Lung (tissue), 12 donors: Measurements from ENCODE around the gene HES3. TPM values are rescaled to one million over a fixed set of nuclear protein-coding genes. Genes with fewer than 3 reads are reported as not detected.

Experiments
- ATAC-seq: fragments of 200-7000 bp; cut with Tn5 transposase; one replicate; pipeline ENCODE4 v1.9.1; 2020; ENCODE audit warnings: moderate number of reproducible peaks; ENCODE audit not compliant: insufficient read depth, low FRiP score
- DNase-seq, 3 donors: peaks; one replicate each; pipeline ENCODE4 v3.0.0-alpha.2; 2013 to 2017
- H3K27ac ChIP-seq, 2 donors: one replicate each; pipeline ENCODE4 v1.5.1; 2013; ENCODE audit warnings: mild to moderate bottlenecking in 2 of 2, moderate library complexity in 2 of 2, control low read depth in 1 of 2, inconsistent platforms in 1 of 2, low read depth in 1 of 2, low read length in 1 of 2
- H3K27me3 ChIP-seq, 3 donors: one replicate each; pipeline ENCODE4 v1.5.1; 2013; ENCODE audit warnings: low read length in 2 of 3; ENCODE audit not compliant: control insufficient read depth in 3 of 3, insufficient read depth in 3 of 3
- H3K36me3 ChIP-seq, 4 donors: one replicate each; pipeline ENCODE4 v1.5.1; 2013; ENCODE audit warnings: low read length in 4 of 4, mild to moderate bottlenecking in 1 of 4, moderate library complexity in 1 of 4; ENCODE audit not compliant: control insufficient read depth in 4 of 4, insufficient read depth in 4 of 4
- H3K4me1 ChIP-seq, 5 donors: one replicate each; pipeline ENCODE4 v1.5.1; 2013; ENCODE audit warnings: low read length in 5 of 5, mild to moderate bottlenecking in 2 of 5, moderate library complexity in 1 of 5; ENCODE audit not compliant: control insufficient read depth in 5 of 5, insufficient read depth in 5 of 5
- H3K4me3 ChIP-seq: one replicate; pipeline ENCODE4 v1.5.1; 2013; ENCODE audit warnings: mild to moderate bottlenecking, control low read depth, moderate library complexity
- H3K9ac ChIP-seq, 2 donors: one replicate each; pipeline ENCODE4 v1.5.1; 2013; ENCODE audit warnings: low read length in 2 of 2, control low read depth in 1 of 2; ENCODE audit not compliant: insufficient read depth in 1 of 2
- H3K9me3 ChIP-seq, 4 donors: one replicate each; pipeline ENCODE4 v1.5.1; 2013; ENCODE audit warnings: low read length in 3 of 4, mild to moderate bottlenecking in 1 of 4, moderate library complexity in 1 of 4; ENCODE audit not compliant: control insufficient read depth in 4 of 4, insufficient read depth in 3 of 4
- CTCF ChIP-seq: IDR thresholded peaks from 2 replicates; pipeline ENCODE4 v1.5.1; 2012; ENCODE audit warnings: mild to moderate bottlenecking; ENCODE audit errors: control extremely low read depth, extremely low read depth
- WGBS, 2 donors: extraction: QIAGEN DNeasy Blood & Tissue Kit; methylation state at CpG; one replicate each; pipeline ENCODE4 v1.1.7; 2013; 5-methylcytosine and 5-hydroxymethylcytosine counted together
- polyA plus RNA-seq, 2 donors: library from polyadenylated mRNA; stranded (reverse); fragments of 200-250 nt; gene quantifications; one replicate each; pipeline ENCODE4 v1.2.1, GENCODE V29; 2013
- total RNA-seq, 2 donors: library from RNA; depleted of rRNA in 1 of 2; stranded (reverse); fragments of >200 nt in 1 of 2; gene quantifications; one replicate each; pipeline ENCODE4 v1.2.1, GENCODE V29; 2014 to 2021
- donor health status: control.
- donor health status: control.
- donor health status: Bipolar disorder and iron deficiency.
- donor health status: healthy.
- donor health status: DM: yes; HTN: yes; CAD: no.

The HES3 gene
- total and polyA plus RNA-seq, 4 donors, result not detected

GRCh38 chr1:6199298-6200187 lies 44.4 kb upstream of the HES3 start, which contains the start of gene RPL22:
Gene RPL22, minus strand, starts transcription at chr1:6199595. Its CDS starts 22 bp downstream, at chr1:6199573.
- 1 to 2% methylated on average over 53 of the region's 53 CpGs for WGBS, 2 donors
- Histone ChIP-seq H3K36me3 (peaks cover 0 to 11% (median 5%) of the 10 kb centered on the region in 4 donors), H3K4me1 (peaks cover 0 to 20% (median 9%) of the 10 kb centered on the region in 5 donors), H3K4me3 (peak within 1 kb of the TSS; percentile 82), H3K27ac (peak within 1 kb of the TSS; percentile 82 to 89), H3K9ac (peak within 1 kb of the TSS; percentile 83 to 95), H3K27me3 (no peaks in the 10 kb centered on the region), H3K9me3 (no peaks in the 10 kb centered on the region)
- peak; percentile 3 for TF ChIP-seq CTCF
- peak; percentile 98 to 100 (median 100) for DNase-seq
- peak; percentile 99 for ATAC-seq

GRCh38 chr1:6200188-6200809 lies 43.7 kb upstream of the HES3 start:
- Histone ChIP-seq H3K27me3 (peaks cover 0 to 5% (median 0%) of the 10 kb centered on the region in 3 donors), H3K27ac (peak overlapping the region; percentile 81 to 83), H3K9me3 (no peaks in the 10 kb centered on the region), H3K4me3 (no peak overlapping the region), H3K36me3 (peaks cover 0 to 9% (median 4%) of the 10 kb centered on the region in 4 donors), H3K9ac (peak overlapping the region in 1 of 2 donors; percentile 75), H3K4me1 (peaks cover 0 to 27% (median 10%) of the 10 kb centered on the region in 5 donors)
- 69 to 74% methylated on average over 10 of the region's 10 CpGs for WGBS, 2 donors
- DNase-seq, result no peak
- TF ChIP-seq CTCF, result no peak
- no peak for ATAC-seq

- ATAC-seq (no peak), DNase-seq (no peak)
- 88 to 93% methylated on average over 7 of the region's 7 CpGs for WGBS, 2 donors
- H3K36me3 ChIP-seq, result peaks cover 0 to 3% (median 0%) of the 10 kb centered on the region in 4 donors
- peaks cover 4 to 34% (median 10%) of the 10 kb centered on the region in 5 donors for H3K4me1 ChIP-seq
- H3K27me3 ChIP-seq, result peaks cover 0 to 13% (median 7%) of the 10 kb centered on the region in 3 donors
- H3K4me3 ChIP-seq, result no peak overlapping the region
- H3K9ac ChIP-seq, result no peak overlapping the region
- TF ChIP-seq CTCF, result no peak
- no peaks in the 10 kb centered on the region for H3K9me3 ChIP-seq
- no peak overlapping the region for H3K27ac ChIP-seq
Measured at GRCh38 chr1:6202256-6202655, 41.7 kb upstream of the HES3 start.
